ENCODE results near the gene SLC35D2.

The SLC35D2 gene

DNA sequence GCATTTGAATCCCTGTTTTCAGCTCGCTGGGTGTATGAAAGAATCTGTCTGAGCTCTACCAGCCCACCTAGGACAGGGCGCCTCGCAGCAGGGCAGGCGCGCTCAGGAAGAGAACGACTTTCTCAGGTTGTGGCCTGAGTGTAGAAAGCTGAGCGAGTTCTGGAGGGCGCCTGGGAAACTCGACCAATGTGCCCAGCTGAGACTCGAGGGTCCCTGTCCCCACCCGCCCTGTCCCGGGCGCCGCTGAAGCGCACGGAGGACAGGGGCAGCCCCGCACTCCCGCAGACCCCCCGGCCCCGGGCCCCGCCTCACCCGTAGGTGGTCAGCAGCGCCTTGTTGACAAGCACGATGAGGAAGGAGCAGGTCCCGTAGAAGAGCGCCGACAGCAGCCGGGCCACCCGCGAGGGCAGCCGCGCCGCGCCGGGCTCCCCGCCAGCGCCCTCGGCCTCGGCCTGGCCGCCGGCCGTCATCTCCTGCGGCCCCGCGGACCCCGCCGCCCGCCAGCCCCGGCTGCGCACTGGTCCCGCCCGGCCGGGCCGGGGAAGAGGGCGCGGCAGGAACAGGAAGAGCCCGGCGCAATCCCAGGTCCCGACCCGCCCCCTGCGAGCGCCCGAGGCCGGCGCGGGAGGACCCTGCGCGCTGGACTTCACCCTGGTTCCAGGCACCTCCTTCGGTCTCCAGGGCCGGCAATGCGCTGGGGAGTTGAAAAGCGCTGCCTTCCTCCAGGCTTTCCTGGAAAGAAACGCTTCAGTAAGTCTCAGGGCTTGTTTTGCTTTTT lies at the start of gene SLC35D2:
SLC35D2 (minus strand) TSS at position 547 of the 778 bp plus-strand sequence; CDS start at position 470, 77 bp downstream.
- DNase-seq, result peak; percentile 45 to 56

DNA sequence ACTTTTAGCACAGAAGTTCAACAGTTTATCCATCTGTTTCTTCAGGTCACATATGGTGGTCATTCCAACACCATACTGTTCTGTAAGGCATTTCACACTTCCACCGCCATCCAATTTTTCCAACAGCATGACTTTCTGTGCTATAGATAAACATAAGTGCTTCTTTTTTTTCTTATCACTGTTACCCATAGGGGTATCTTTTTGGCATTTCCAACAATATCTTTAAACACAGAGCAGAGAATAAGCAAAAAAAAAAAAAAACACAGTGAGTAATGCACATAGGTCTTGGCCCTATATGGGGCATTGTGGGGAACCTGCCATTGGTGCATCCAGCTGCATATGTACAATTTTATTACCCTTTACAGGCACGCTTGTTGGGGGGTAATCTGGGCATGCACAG lies 46.9 kb upstream of the SLC35D2 start:
- no peak for DNase-seq

- no peak for DNase-seq
Measured at GRCh38 chr9:96429732-96430131, 46.2 kb upstream of the SLC35D2 start.

DNA sequence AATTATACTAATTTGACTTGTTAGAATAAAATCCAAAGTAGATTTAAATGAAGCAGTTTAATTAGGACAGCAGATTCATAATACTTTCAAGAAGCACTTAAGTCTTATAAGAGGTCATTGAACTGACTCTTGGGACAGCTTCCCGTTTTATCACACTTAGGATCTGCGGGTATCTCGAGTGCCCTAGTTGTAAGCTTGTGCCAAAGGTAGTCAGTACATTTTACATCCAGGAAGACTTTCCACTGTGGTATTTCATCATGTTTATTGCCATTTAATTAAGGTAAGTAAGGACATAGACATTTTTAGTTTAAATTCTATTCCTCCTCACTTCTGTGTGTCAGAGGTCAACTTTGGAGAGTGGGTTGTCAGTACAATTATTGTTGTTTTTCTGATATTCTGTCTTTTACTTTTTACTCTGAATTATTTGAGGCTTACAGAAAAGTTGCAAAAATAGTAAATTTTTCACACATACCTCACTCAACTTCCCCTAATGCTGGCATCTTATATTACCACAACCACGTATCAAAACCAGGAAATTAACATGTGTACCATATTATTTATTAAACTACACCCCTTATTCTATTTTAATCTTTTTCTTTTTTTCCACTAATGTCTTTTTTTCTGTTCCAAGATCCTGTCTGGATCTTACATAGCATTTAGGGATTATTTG lies 42.1 kb upstream of the SLC35D2 start:
- DNase-seq, result no peak

GRCh38 chr9:96423985-96424336 lies 40.5 kb upstream of the SLC35D2 start:
- DNase-seq, result no peak

GRCh38 chr9:96423322-96423984 lies 39.9 kb upstream of the SLC35D2 start:
- no peak for DNase-seq

DNA sequence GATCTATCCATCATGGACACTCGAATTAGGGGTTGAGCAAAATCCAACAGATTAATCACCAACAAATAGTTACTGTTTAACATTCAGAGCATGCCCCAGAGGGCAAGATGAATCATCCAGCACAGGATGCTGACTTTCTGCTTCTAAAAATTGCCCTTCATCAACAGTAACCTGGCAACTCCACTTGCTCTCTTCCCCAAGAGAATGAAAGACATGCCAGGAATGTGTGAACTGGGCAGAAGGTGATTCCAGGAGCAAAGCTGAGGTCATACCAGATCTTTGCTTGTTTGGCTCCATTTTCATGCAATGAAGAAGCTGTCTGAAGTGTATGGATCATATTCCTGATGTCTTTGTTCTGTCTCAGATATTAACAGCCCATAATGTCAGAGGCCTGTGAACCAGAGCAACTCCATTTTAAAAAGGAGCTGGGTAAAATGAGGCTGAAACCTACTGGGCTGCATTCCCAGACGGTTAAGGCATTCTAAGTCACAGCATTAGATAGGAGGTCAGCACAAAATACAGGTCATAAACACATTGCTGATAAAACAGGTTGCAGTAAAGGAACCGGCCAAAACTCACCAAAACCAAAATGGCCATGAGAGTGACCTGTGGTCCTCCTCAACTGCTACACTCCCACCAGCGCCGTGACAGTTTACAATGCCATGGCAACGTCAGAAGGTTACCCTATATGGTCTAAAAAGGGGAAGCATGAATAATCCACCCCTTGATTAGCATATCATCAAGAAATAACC lies 37.1 kb upstream of the SLC35D2 start:
- peak; percentile 97 to 100 for DNase-seq

DNA sequence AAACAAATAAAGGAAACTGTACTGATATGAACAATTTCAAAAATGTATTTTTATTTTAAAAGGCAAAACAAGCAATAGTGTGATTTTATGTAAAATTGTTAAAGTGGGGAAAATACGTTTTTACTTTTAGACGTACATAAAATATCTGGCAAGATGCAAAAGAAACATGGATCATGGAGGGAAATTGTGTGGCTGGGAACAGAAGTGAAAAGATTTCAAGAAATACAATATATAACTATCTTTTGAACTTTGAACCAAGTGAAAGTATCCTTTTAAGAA lies 36.1 kb upstream of the SLC35D2 start:
- no peak for DNase-seq

GRCh38 chr9:96418920-96419690 lies 35.6 kb upstream of the SLC35D2 start:
- peak; percentile 57 to 79 for DNase-seq

DNA sequence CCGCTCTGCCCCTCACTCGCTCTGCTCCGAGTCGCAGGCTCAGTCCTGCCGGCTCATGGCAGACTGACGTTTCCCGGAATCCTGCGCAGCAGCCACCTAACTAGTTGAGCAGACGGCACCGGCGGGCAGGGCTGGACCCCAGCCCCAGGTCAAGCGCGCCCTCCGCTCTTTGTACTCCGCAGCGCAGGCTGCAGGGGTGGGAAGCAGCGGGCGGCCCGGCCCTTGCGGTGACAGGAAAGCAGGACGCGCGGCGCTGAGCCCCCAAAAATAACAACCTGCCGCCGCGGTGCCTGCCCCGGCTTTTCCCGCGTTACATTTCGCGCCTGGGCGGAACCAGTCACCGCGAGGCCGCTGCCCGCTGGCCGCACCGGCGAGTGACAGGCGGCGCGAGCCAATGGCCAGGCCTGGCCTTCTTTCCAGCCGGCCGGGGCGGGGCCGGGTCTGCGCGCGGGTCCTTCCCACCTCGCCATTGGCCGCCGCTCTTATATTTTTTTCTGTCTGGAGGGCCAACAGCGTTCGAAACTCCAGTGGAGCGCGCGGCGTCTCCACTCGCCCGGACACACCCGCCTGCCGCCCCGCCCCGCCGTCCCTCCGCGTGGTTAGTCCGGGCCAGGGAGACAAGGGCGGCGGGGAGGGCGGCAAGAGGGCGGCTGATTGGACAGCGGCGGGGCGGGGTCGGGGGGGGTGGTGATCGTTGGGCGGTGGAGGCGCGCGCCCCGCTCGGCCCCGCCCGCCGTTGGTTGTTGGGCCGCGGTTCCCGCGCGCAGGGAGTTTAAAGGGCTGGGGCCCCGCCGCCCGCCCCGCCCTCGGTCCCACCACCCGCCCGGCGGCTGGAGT lies 34.8 kb upstream of the SLC35D2 start, which contains the start of gene ZNF367:
ZNF367 (minus strand) TSS at position 288 of the 837 bp plus-strand sequence. CDS start 338 bp downstream, outside the sequence.
- peak; percentile 96 to 97 for DNase-seq

- no peak for DNase-seq
Measured at GRCh38 chr9:96417661-96418082, 34.2 kb upstream of the SLC35D2 start.

- DNase-seq, result peak; percentile 60 to 85
Measured at GRCh38 chr9:96417051-96417586, 33.6 kb upstream of the SLC35D2 start.

GRCh38 chr9:96413302-96414221 lies 30.1 kb upstream of the SLC35D2 start:
- DNase-seq, result no peak

DNA sequence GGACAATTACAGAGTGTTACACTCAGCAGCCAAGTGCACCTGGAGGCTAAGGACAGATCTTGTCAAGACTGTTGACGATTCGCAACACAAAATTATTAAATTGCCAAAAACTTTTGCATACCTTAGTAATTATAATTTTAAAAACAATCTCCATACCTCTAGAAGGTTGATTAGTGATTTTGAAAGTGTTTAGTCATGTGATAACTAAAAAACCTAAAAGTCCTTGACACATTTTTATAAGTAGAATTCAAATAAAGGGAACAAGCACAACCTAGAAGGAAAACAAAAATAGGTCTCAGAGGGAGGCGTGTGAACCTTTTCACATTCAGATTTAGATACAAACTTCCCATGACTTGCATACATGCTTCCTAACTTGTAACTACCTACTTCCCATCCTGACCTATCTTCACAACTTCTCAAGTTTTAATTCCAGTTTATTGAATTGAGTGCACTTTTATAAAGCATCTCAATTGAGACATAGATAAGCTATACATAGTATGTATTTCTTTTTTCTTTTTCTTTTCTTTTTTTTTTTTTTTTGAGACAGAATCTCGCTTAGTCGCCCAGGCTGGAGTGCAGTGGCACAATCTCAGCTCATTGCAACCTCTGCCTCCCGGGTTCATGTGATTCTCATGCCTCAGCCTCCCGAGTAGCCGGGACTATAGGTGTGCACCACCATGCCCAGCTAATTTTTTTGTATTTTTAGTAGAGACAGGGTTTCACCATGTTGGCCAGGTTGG lies 28.8 kb upstream of the SLC35D2 start:
- DNase-seq, result no peak

DNA sequence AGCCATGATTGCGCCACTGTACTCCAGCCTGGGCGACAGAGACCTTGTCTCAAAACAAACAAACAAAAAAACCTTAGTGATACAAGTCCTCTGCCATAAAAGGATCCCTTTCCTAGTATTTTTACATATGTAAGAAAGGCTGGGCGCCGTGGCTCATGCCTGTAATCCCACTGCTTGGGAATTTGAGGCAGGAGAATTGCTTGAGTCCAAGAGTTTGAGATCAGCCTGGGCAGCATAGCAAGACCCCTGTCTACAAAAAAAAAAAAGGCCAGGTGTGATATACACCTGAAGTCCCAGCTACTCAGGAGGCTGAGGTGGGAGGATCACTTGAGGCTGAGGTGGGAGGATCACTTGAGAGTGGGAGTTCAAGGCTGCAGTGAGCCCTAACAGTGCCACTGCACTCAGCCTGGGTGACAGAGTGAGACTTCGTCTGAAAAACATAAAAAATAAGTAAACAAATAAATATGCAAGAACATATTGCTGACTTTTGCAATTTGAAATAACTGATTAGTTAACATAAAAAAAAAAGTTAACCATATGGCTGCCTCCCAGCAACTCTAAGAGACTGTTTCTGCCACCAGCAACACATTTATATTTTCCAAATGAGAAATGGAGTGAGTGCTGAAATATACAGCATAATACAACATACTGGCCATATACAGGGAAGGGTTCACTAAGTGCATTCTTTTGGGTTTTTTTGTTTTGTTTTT lies 27.8 kb upstream of the SLC35D2 start:
- no peak for DNase-seq

GRCh38 chr9:96408409-96409280 lies 25.1 kb upstream of the SLC35D2 start:
- DNase-seq, result no peak

- DNase-seq, result no peak
Measured at GRCh38 chr9:96400132-96400910, 16.8 kb upstream of the SLC35D2 start.

Data from SW 1271 (cell line).